ENCODE measurements around the gene SELENON. TPM values are rescaled to one million over a fixed set of nuclear protein-coding genes. Genes with fewer than 3 reads are reported as not detected.

The SELENON gene
- total RNA-seq, 6 experiments from 2014 or later: 11.9 to 21.8 (median 17.8) TPM

GRCh38 chr1:25858494-25858893 lies 58.5 kb downstream of the SELENON start:
- TF ChIP-seq POLR2A (IDR thresholded peaks at IDR 0.05): no peak
- no peak for TF ChIP-seq CTCF (IDR thresholded peaks at IDR 0.05)
- Histone ChIP-seq H3K4me3 (no peak overlapping the region), H3K36me3 (no peaks in the 10 kb centered on the region), H3K9me3 (no peaks in the 10 kb centered on the region), H3K27me3 (no peaks in the 10 kb centered on the region), H3K4me1 (peaks cover 0 to 8% (median 4%) of the 10 kb centered on the region in 4 donors), H3K27ac (no peak overlapping the region)
- intact Hi-C loops (cut with DNase I): no loop called here
- 47% methylated on average over 7 of the region's 7 CpGs for WGBS (ENCODE audit: insufficient coverage, low coverage, low lambda C conversion rate, missing lambda C conversion rate)
- DNase-seq (no peak), ATAC-seq (no peak)

GRCh38 chr1:25858906-25859789 lies 59.2 kb downstream of the SELENON start, which contains the start of gene AUNIP:
AUNIP (minus strand) TSS chr1:25859457; CDS start chr1:25859357, 100 bp downstream.
- Histone ChIP-seq H3K27ac (peak within 1 kb of the TSS; percentile 46 to 61 (median 58)), H3K4me3 (peak within 1 kb of the TSS; percentile 34 to 53 (median 49)), H3K36me3 (no peaks in the 10 kb centered on the region), H3K27me3 (no peaks in the 10 kb centered on the region), H3K4me1 (peaks cover 0 to 8% (median 4%) of the 10 kb centered on the region in 4 donors), H3K9me3 (no peaks in the 10 kb centered on the region)
- peak; percentile 97 to 99 (median 98) for ATAC-seq
- intact Hi-C loops (cut with DNase I): no loop called here
- TF ChIP-seq CTCF (IDR thresholded peaks at IDR 0.05) (no peak), POLR2A (IDR thresholded peaks at IDR 0.05) (peak; percentile 62)
- WGBS (ENCODE audit: insufficient coverage, low coverage, low lambda C conversion rate, missing lambda C conversion rate): 3% methylated on average over 49 of the region's 77 CpGs
- peak; percentile 90 to 93 (median 91) for DNase-seq

- no peak for TF ChIP-seq CTCF (IDR thresholded peaks at IDR 0.05)
- no peak for TF ChIP-seq POLR2A (IDR thresholded peaks at IDR 0.05)
- intact Hi-C loops (cut with DNase I): no loop called here
- no peak for DNase-seq
- peak in 1 of 4 donors; percentile 5 for ATAC-seq
- Histone ChIP-seq H3K4me3 (no peak overlapping the region), H3K27me3 (no peaks in the 10 kb centered on the region), H3K36me3 (no peaks in the 10 kb centered on the region), H3K27ac (no peak overlapping the region), H3K4me1 (peaks cover 0 to 13% (median 6%) of the 10 kb centered on the region in 4 donors), H3K9me3 (no peaks in the 10 kb centered on the region)
- 73% methylated on average over 15 of the region's 16 CpGs for WGBS (ENCODE audit: insufficient coverage, low coverage, low lambda C conversion rate, missing lambda C conversion rate)
Observed at GRCh38 chr1:25861316-25862286, 61.6 kb downstream of the SELENON start.

GRCh38 chr1:25862785-25863485 lies 62.9 kb downstream of the SELENON start:
- no peak for ATAC-seq
- Histone ChIP-seq H3K4me3 (no peak overlapping the region), H3K27ac (no peak overlapping the region), H3K9me3 (no peaks in the 10 kb centered on the region), H3K4me1 (peaks cover 0 to 24% (median 11%) of the 10 kb centered on the region in 4 donors), H3K27me3 (no peaks in the 10 kb centered on the region), H3K36me3 (no peaks in the 10 kb centered on the region)
- no peak for TF ChIP-seq POLR2A (IDR thresholded peaks at IDR 0.05)
- TF ChIP-seq CTCF (IDR thresholded peaks at IDR 0.05): no peak
- intact Hi-C loops (cut with DNase I): no loop called here
- DNase-seq: no peak
- WGBS (ENCODE audit: insufficient coverage, low coverage, low lambda C conversion rate, missing lambda C conversion rate): 91% methylated on average over 14 of the region's 20 CpGs
